Measurements from ENCODE around the gene TRPM5.

- no peak for TF ChIP-seq POLR2A (IDR thresholded peaks at IDR 0.05)
- TF ChIP-seq CTCF (IDR thresholded peaks at IDR 0.05) = no peak
Observed at GRCh38 chr11:2451336-2451735, 7.0 kb upstream of the TRPM5 start.

Measured in testis (tissue), 2 donors.